ENCODE measurements around the gene SHCBP1.
"Not testable (repeated sequence)": the region's sequence is repeated elsewhere in the genome, so short reads cannot be mapped to it uniquely, and the experiment has no call there.

Gene SHCBP1

GRCh38 chr16:46621006-46621933 is at the start of gene SHCBP1:
Gene SHCBP1, minus strand, starts transcription at chr16:46621379. Its CDS starts 20 bp downstream, at chr16:46621359.
- DNase-seq, result peak; percentile 82

GRCh38 chr16:46662123-46662522 is 40.9 kb upstream of the SHCBP1 start:
- DNase-seq, result no peak

- no peak for DNase-seq
Measured at GRCh38 chr16:46658925-46659324, 37.7 kb upstream of the SHCBP1 start.

- DNase-seq, result no peak
Measured at GRCh38 chr16:46651305-46651704, 30.1 kb upstream of the SHCBP1 start.

- no peak for DNase-seq
Measured at GRCh38 chr16:46650254-46650623, 29.1 kb upstream of the SHCBP1 start.

- DNase-seq, result no peak
Measured at GRCh38 chr16:46649588-46650253, 28.5 kb upstream of the SHCBP1 start.

GRCh38 chr16:46648656-46649055 is 27.5 kb upstream of the SHCBP1 start:
- DNase-seq, result no peak

GRCh38 chr16:46638947-46639925 is 18.1 kb upstream of the SHCBP1 start:
- no peak for DNase-seq

- no peak for DNase-seq
Measured at GRCh38 chr16:46632778-46633733, 11.9 kb upstream of the SHCBP1 start.

GRCh38 chr16:46629331-46630219 is 8.4 kb upstream of the SHCBP1 start:
- DNase-seq, result peak; percentile 49

GRCh38 chr16:46627746-46628145 is 6.6 kb upstream of the SHCBP1 start:
- DNase-seq, result no peak

GRCh38 chr16:46626681-46627080 is 5.5 kb upstream of the SHCBP1 start:
- DNase-seq, result not testable (repeated sequence)

- DNase-seq, result not testable (repeated sequence)
Measured at GRCh38 chr16:46624862-46625261, 3.7 kb upstream of the SHCBP1 start.

GRCh38 chr16:46623707-46624106 is 2.5 kb upstream of the SHCBP1 start:
- not testable (repeated sequence) for DNase-seq

GRCh38 chr16:46623246-46623645 is 2.1 kb upstream of the SHCBP1 start:
- DNase-seq, result not testable (repeated sequence)

GRCh38 chr16:46621934-46622676 is 926 bp upstream of the SHCBP1 start:
- no peak for DNase-seq

GRCh38 chr16:46620266-46621005 is 743 bp downstream of the SHCBP1 start:
- DNase-seq, result no peak

GRCh38 chr16:46618516-46618915 is 2.7 kb downstream of the SHCBP1 start:
- DNase-seq, result no peak

- DNase-seq, result no peak
Measured at GRCh38 chr16:46614006-46614405, 7.2 kb downstream of the SHCBP1 start.

Measured in COR-L47 (cell line).